ENCODE measurements around the gene NAA80. TPM values are rescaled to one million over a fixed set of nuclear protein-coding genes. Genes with fewer than 3 reads are reported as not detected.
A peak's percentile ranks its signal among the peaks of the same experiment; 100 is the strongest.

Gene NAA80
- total and polyA plus RNA-seq, 8 donors, result 5.6 to 12.7 (median 9.1) TPM

GRCh38 chr3:50279255-50280016 is 19.8 kb downstream of the NAA80 start:
- H3K27ac ChIP-seq, result no peak overlapping the region
- intact Hi-C loops (cut with DNase I), result no loop called here
- ATAC-seq, result no peak

GRCh38 chr3:50278880-50279224 is 20.4 kb downstream of the NAA80 start, which contains the start of gene LSMEM2:
LSMEM2 (plus strand) TSS chr3:50279087; CDS start chr3:50279114, 27 bp downstream.
- ATAC-seq (no peak), DNase-seq (peak in 1 of 4 donors; percentile 36)
- Histone ChIP-seq H3K4me1 (peaks cover 0 to 11% of the 10 kb centered on the region in 2 donors), H3K36me3 (peaks cover 0 to 10% of the 10 kb centered on the region in 2 donors), H3K9me3 (no peaks in the 10 kb centered on the region), H3K27ac (no peak within 1 kb of the TSS), H3K4me3 (no peak within 1 kb of the TSS), H3K27me3 (peaks cover 0 to 41% of the 10 kb centered on the region in 2 donors)
- intact Hi-C loops (cut with DNase I), result no loop called here
- TF ChIP-seq, protein P1, sequence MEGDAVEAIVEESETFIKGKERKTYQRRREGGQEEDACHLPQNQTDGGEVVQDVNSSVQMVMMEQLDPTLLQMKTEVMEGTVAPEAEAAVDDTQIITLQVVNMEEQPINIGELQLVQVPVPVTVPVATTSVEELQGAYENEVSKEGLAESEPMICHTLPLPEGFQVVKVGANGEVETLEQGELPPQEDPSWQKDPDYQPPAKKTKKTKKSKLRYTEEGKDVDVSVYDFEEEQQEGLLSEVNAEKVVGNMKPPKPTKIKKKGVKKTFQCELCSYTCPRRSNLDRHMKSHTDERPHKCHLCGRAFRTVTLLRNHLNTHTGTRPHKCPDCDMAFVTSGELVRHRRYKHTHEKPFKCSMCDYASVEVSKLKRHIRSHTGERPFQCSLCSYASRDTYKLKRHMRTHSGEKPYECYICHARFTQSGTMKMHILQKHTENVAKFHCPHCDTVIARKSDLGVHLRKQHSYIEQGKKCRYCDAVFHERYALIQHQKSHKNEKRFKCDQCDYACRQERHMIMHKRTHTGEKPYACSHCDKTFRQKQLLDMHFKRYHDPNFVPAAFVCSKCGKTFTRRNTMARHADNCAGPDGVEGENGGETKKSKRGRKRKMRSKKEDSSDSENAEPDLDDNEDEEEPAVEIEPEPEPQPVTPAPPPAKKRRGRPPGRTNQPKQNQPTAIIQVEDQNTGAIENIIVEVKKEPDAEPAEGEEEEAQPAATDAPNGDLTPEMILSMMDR (IDR thresholded peaks at IDR 0.05), result no peak

More at GRCh38 chr3:50279255-50280016, 19.8 kb downstream of the NAA80 start:
- no peak overlapping the region for H3K4me3 ChIP-seq
- DNase-seq, result peak in 1 of 4 donors; percentile 26
- TF ChIP-seq, protein P1 (IDR thresholded peaks at IDR 0.05), result no peak
- no peaks in the 10 kb centered on the region for H3K9me3 ChIP-seq
- peaks cover 0 to 10% of the 10 kb centered on the region in 2 donors for H3K36me3 ChIP-seq
- H3K27me3 ChIP-seq, result peaks cover 0 to 35% of the 10 kb centered on the region in 2 donors
- peaks cover 0 to 5% of the 10 kb centered on the region in 2 donors for H3K4me1 ChIP-seq

DNA sequence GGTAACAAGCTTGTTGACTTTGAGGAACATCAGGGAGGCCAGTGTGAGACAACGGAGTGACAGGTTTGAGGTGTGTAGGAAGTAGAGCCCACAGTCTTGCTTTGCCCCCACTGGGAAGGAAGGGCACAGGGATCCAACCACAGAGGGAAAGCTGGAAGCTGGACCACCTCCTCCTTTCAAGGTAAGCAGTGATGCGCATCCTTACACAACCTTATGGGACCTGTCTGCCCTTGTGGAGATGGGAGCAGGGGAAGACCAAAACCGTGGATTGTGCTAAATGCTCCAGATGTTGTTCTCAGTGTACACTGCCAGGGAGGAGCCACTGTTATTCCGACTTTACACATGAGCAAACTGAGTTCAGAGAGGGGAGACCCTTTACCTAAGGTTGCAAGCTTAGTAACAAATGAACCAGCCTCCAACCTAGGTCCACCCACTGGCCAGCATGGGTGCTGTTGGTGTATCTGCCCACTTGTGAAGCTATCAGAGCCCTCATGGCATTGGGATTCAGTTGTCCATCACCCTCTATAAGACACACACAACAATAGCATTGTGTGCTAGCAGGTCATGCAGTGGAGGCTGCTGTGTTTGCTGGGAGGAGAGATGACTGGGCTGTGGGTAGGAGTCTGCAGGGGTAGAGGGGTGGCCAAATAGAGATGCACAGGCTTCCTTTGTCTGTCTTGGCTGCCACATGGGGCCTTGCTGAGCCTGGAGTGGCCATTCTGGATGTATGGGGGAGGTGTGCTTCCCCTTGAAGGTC is 20.9 kb downstream of the NAA80 start:
- Histone ChIP-seq H3K36me3 (peaks cover 0 to 10% of the 10 kb centered on the region in 2 donors), H3K27me3 (peaks cover 0 to 47% of the 10 kb centered on the region in 2 donors), H3K4me1 (peaks cover 3 to 17% of the 10 kb centered on the region in 2 donors), H3K27ac (no peak overlapping the region), H3K9me3 (no peaks in the 10 kb centered on the region), H3K4me3 (no peak overlapping the region)
- ATAC-seq (no peak), DNase-seq (no peak)
- intact Hi-C loops (cut with DNase I), result no loop called here
- TF ChIP-seq, protein P1 (IDR thresholded peaks at IDR 0.05), result no peak

GRCh38 chr3:50276762-50277101 is 22.5 kb downstream of the NAA80 start:
- intact Hi-C loops (cut with DNase I), result no loop called here
- Histone ChIP-seq H3K27me3 (peaks cover 0 to 50% of the 10 kb centered on the region in 2 donors), H3K36me3 (peaks cover 0 to 10% of the 10 kb centered on the region in 2 donors), H3K4me1 (peaks cover 11 to 26% of the 10 kb centered on the region in 2 donors), H3K4me3 (no peak overlapping the region), H3K9me3 (no peaks in the 10 kb centered on the region), H3K27ac (no peak overlapping the region)
- DNase-seq, result peak in 1 of 4 donors; percentile 69
- ATAC-seq, result no peak
- TF ChIP-seq, protein P1 (IDR thresholded peaks at IDR 0.05), result no peak

All from left lung (tissue), 10 donors.